ENCODE results near the gene AGAP3.

The AGAP3 gene

DNA sequence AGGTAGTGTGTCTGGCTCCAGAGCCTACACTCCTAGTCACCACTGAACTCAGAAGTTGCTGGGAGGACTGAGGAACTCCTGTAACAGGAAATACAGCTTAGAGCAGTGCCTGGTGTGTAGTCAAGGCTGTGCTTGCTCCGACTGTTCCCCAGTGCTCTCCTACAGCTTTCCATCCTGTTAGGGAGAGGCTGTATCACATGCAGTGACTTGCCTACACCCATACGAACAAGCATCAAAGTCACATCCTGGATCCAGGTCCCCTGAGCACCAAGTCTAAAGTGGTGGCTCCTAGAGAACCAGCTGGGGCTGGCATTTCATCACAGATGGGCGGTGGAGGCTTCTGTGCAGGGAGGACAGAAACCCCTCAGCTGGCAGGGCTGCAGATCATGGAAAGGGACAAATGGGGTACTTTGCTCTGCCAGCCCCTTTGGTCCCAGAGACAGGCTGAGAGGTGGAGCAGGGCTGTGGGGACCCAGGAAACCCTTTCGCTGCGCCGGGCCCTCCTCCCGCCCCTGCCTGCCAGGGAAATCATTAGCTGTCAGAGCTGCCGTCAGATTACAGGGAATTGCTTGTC, 93.1 kb downstream of the AGAP3 start:
- DNase-seq (no peak), ATAC-seq (replicated peaks) (no peak)
- H3K4me3 Mint-ChIP-seq = no peak overlapping the region
- H3K27me3 Mint-ChIP-seq = peaks cover 49 to 76% of the 10 kb centered on the region in 2 donors
- peaks cover 0 to 3% of the 10 kb centered on the region in 2 donors for H3K36me3 Mint-ChIP-seq
- H3K4me1 Mint-ChIP-seq = no peaks in the 10 kb centered on the region
- no peak overlapping the region for H3K27ac Mint-ChIP-seq
- H3K9me3 Mint-ChIP-seq = peaks cover 0 to 2% of the 10 kb centered on the region in 2 donors

GRCh38 chr7:151179946-151180345, 93.7 kb downstream of the AGAP3 start:
- ATAC-seq (replicated peaks) (no peak), DNase-seq (no peak)
- no peaks in the 10 kb centered on the region for H3K4me1 Mint-ChIP-seq
- no peak overlapping the region for H3K4me3 Mint-ChIP-seq
- H3K27me3 Mint-ChIP-seq = peaks cover 49 to 75% of the 10 kb centered on the region in 2 donors
- H3K27ac Mint-ChIP-seq = no peak overlapping the region
- H3K36me3 Mint-ChIP-seq = no peaks in the 10 kb centered on the region
- H3K9me3 Mint-ChIP-seq = no peaks in the 10 kb centered on the region

DNA sequence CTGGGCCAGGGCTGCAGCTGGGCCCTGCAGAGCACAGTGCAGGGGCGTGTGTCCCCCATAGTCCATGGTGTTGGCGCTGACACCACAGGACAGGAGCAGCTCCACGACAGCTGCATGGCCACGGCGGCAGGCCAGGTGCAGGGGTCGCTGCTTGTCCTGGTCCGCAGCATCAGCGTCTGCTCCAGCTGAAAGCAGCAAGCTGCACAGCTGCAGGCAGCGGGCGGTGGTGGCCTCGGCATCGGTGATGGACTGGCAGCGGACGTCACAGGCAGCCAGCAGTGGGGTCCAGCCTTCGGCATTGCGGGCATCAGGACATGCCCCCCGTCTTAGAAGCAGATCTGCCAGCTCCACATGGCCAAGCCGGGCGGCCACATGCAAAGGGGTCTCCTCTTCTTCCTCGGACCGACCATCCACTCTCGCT, 94.7 kb downstream of the AGAP3 start:
- Mint-ChIP-seq H3K36me3 (no peaks in the 10 kb centered on the region), H3K4me1 (no peaks in the 10 kb centered on the region), H3K4me3 (no peak overlapping the region), H3K27ac (no peak overlapping the region), H3K27me3 (peaks cover 43 to 65% of the 10 kb centered on the region in 2 donors), H3K9me3 (no peaks in the 10 kb centered on the region)
- no peak for DNase-seq
- no peak for ATAC-seq (replicated peaks)

DNA sequence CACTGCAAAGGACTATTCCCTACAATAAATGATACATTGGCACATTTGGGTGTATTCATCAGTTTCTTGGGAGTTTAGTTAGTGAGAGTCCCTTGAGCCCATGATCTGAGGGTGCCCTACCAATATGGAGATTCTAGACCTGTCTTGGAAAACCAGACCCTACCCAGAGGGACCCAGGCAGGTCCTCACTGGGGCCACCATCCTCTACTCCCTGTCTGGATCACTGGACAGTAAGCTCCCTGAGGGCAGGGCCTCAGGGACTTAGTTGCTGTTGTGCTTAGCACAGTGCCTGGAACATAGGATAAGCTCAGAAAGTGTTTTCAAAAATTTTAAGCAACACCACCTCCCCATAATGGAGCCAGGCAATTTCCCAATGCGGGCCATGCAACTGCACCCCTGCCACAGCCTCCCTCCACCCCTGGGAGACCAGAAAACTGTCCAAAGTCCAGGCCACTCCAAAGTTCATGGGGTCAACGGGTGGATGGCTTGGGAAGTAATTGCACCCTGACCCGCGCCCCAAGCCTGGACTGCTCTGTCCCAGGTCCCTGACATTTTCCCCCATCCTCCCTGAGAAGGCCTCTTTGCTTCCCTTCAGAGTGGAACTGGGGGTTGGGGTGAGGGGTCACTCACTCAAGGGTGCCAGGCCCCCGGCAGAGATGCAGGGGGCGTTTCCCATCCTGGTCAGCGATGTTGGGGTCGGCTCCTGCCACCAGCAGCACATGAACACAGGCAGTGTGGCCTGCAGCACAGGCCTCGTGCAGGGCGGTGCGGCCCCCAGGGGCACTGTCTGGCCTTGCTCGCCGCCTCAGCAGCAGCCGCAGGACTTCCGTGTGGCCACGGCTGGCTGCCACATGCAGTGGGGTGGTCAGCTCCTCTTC, 99.7 kb downstream of the AGAP3 start:
- no peak for ATAC-seq (replicated peaks)
- H3K4me3 Mint-ChIP-seq = no peak overlapping the region
- no peaks in the 10 kb centered on the region for H3K9me3 Mint-ChIP-seq
- H3K36me3 Mint-ChIP-seq = no peaks in the 10 kb centered on the region
- H3K4me1 Mint-ChIP-seq = peaks cover 7 to 25% of the 10 kb centered on the region in 2 donors
- DNase-seq = no peak
- no peak overlapping the region for H3K27ac Mint-ChIP-seq
- peaks cover 39 to 60% of the 10 kb centered on the region in 2 donors for H3K27me3 Mint-ChIP-seq

GRCh38 chr7:151186640-151187408, 100.5 kb downstream of the AGAP3 start, which contains the start of gene ASB10:
TSS of gene ASB10 (minus strand) at chr7:151187250. CDS start at chr7:151187130, 120 bp downstream.
- DNase-seq = no peak
- no peak for ATAC-seq (replicated peaks)
- Mint-ChIP-seq H3K4me3 (no peak within 1 kb of the TSS), H3K4me1 (peaks cover 7 to 25% of the 10 kb centered on the region in 2 donors), H3K27me3 (peaks cover 41 to 57% of the 10 kb centered on the region in 2 donors), H3K27ac (peak within 1 kb of the TSS; percentile 21), H3K9me3 (no peaks in the 10 kb centered on the region), H3K36me3 (no peaks in the 10 kb centered on the region)

- Mint-ChIP-seq H3K27ac (peak overlapping the region; percentile 21), H3K36me3 (no peaks in the 10 kb centered on the region), H3K4me1 (peaks cover 7 to 25% of the 10 kb centered on the region in 2 donors), H3K9me3 (no peaks in the 10 kb centered on the region), H3K4me3 (no peak overlapping the region), H3K27me3 (peaks cover 37 to 51% of the 10 kb centered on the region in 2 donors)
- no peak for DNase-seq
- no peak for ATAC-seq (replicated peaks)
Measured at GRCh38 chr7:151187409-151188251, 101.4 kb downstream of the AGAP3 start.

GRCh38 chr7:151188252-151188542, 101.9 kb downstream of the AGAP3 start:
- H3K9me3 Mint-ChIP-seq = no peaks in the 10 kb centered on the region
- ATAC-seq (replicated peaks) (peak; percentile 48 to 70), DNase-seq (no peak)
- H3K27ac Mint-ChIP-seq = peak overlapping the region; percentile 21
- H3K27me3 Mint-ChIP-seq = peaks cover 39 to 51% of the 10 kb centered on the region in 2 donors
- no peaks in the 10 kb centered on the region for H3K36me3 Mint-ChIP-seq
- H3K4me3 Mint-ChIP-seq = no peak overlapping the region
- H3K4me1 Mint-ChIP-seq = peaks cover 7 to 25% of the 10 kb centered on the region in 2 donors

DNA sequence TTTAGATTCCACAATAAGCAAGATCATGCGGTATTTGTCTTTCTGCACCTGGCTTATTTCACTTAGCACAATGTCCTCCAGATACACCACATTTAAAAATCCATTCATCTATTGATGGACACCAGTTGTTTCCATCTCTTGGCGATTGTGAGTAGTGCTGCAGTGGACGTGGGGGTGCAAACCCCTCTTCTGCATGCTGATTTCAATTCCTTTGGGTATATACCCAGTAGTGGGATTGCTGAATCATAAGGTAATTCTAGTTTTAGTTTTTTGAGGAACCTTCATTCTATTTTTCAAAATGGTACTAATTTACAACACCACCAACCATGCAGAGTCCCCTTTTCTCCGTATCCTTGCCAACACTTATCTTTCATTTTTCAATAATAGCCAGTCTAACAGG, 102.8 kb downstream of the AGAP3 start:
- no peaks in the 10 kb centered on the region for H3K9me3 Mint-ChIP-seq
- peaks cover 41 to 49% of the 10 kb centered on the region in 2 donors for H3K27me3 Mint-ChIP-seq
- no peaks in the 10 kb centered on the region for H3K36me3 Mint-ChIP-seq
- no peak overlapping the region for H3K4me3 Mint-ChIP-seq
- ATAC-seq (replicated peaks) = peak; percentile 55 to 59
- H3K27ac Mint-ChIP-seq = no peak overlapping the region
- DNase-seq = no peak
- H3K4me1 Mint-ChIP-seq = peaks cover 7 to 25% of the 10 kb centered on the region in 2 donors

GRCh38 chr7:151191544-151191943, 105.3 kb downstream of the AGAP3 start:
- DNase-seq = no peak
- no peak overlapping the region for H3K27ac Mint-ChIP-seq
- peaks cover 43 to 44% of the 10 kb centered on the region in 2 donors for H3K27me3 Mint-ChIP-seq
- H3K4me3 Mint-ChIP-seq = no peak overlapping the region
- peaks cover 7 to 25% of the 10 kb centered on the region in 2 donors for H3K4me1 Mint-ChIP-seq
- no peak for ATAC-seq (replicated peaks)
- H3K36me3 Mint-ChIP-seq = no peaks in the 10 kb centered on the region
- no peaks in the 10 kb centered on the region for H3K9me3 Mint-ChIP-seq

- H3K9me3 Mint-ChIP-seq = no peaks in the 10 kb centered on the region
- no peak for ATAC-seq (replicated peaks)
Measured at GRCh38 chr7:151192002-151192539, 105.8 kb downstream of the AGAP3 start.

DNA sequence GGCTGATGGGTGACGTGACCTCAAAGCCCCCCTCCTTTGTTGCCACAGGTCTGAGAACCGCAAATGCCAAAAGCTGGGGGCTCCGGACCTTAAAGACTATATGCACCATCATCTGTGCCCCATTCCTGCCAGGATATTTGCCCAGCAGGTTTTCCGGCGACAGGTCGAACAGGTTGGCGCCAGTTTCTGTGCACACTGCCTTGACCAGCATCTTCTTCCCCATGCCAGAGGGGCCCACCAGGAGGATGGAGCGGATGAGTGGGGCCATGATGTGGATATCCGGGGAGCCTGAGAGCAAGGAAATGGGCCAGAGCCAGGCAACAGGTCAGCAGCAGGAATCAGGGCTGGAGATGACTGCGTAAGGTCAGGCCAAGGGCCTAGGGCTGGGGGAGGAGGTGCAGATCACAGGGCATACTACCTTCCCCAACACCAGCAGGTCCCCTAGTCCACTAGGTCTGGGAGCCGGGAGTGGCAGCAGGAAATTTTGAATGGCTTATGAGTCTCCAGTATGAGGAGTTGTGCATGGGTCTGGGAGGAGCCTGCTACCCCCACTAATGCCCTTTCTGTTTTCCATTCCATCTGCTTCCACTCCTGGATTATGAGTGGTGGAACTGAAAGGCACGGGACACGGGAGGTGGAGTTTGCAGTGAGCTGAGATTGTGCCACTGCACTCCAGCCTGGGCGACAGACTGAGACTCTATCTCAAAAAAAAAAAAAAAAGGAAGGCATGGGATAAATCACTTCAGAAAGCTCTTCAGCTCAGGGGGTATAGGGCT, 107.1 kb downstream of the AGAP3 start:
- no peak overlapping the region for H3K27ac Mint-ChIP-seq
- H3K4me1 Mint-ChIP-seq = peaks cover 3 to 14% of the 10 kb centered on the region in 2 donors
- no peaks in the 10 kb centered on the region for H3K9me3 Mint-ChIP-seq
- DNase-seq = no peak
- H3K36me3 Mint-ChIP-seq = no peaks in the 10 kb centered on the region
- H3K4me3 Mint-ChIP-seq = no peak overlapping the region
- ATAC-seq (replicated peaks) = no peak
- H3K27me3 Mint-ChIP-seq = peaks cover 24 to 35% of the 10 kb centered on the region in 2 donors

More at GRCh38 chr7:151192002-151192539, 105.8 kb downstream of the AGAP3 start:
- Mint-ChIP-seq H3K4me1 (peaks cover 7 to 25% of the 10 kb centered on the region in 2 donors), H3K27ac (no peak overlapping the region), H3K36me3 (no peaks in the 10 kb centered on the region), H3K27me3 (peaks cover 37 to 40% of the 10 kb centered on the region in 2 donors), H3K4me3 (no peak overlapping the region)
- DNase-seq = no peak

All from stimulated activated naive B cell treated with anti-CD40 and anti-IgM and Interleukin-4, amounts not matched to agents 10 μg/mL and 1 μg/mL and 100 μg/mL, for 72 hours (primary cell).